GM12878 (cell line): Measurements from ENCODE around the gene KIRREL3. TPM values are rescaled to one million over a fixed set of nuclear protein-coding genes. Genes with fewer than 3 reads are reported as not detected.

Experiments
- ATAC-seq: fragments of 200-7000 bp; cut with Tn5 transposase; 3 replicates; pipeline ENCODE4 v1.9.1; 2020; ENCODE audit warnings: mild to moderate bottlenecking, moderate library complexity
- BruUV-seq: library from RNA; stranded (reverse); fragments of 400-500 nt; replicated peaks from 2 replicates; lab custom pipeline; 2021; lab: Mats Ljungman, UMichigan
- CTCF ChIA-PET: fragments of 300-600 bp; sonication (Branson Sonifier 250); formaldehyde crosslinking; extraction: SDS; loops from one replicate; lab custom pipeline; 2021; ENCODE audit warnings: inconsistent platforms; lab: Yijun Ruan, JAX
- POLR2A ChIA-PET: fragments of 350-600 bp; formaldehyde crosslinking; extraction: SDS; loops from one replicate; lab custom pipeline; 2021; ENCODE audit warnings: inconsistent platforms; lab: Charles Lee
- RAD21 ChIA-PET: fragments of 300-600 bp; sonication (Branson Sonifier 250); formaldehyde crosslinking; loops from one replicate; lab custom pipeline; 2023; ENCODE audit warnings: antibody characterized with exemption; ENCODE audit not compliant: unreplicated experiment; lab: Charles Lee
- SMC1A ChIA-PET: fragments of 300-600 bp; sonication (Branson Sonifier 250); formaldehyde crosslinking; loops from one replicate; lab custom pipeline; 2023; ENCODE audit not compliant: unreplicated experiment, uncharacterized antibody; lab: Charles Lee
- DNase-seq: peaks from one replicate; pipeline ENCODE4 v3.0.0-alpha.2; 2011; ENCODE audit warnings: low read depth, low spot score
- FAIRE-seq: peaks from 3 replicates; lab custom pipeline; 2011; peaks lifted over from hg19 to GRCh38; lab: Jason Lieb, UNC
- H2AFZ ChIP-seq: 2 replicates; pipeline ENCODE4 v1.6.0; 2011; ENCODE audit warnings: low read depth, low read length, control low read depth; ENCODE audit not compliant: control insufficient read depth
- H3K27ac ChIP-seq: 2 replicates; pipeline ENCODE4 v1.5.1; 2011; ENCODE audit warnings: control low read depth; ENCODE audit not compliant: control insufficient read depth, insufficient read depth
- H3K27me3 ChIP-seq, 2 experiments: replicated peaks in 1 of 2; 2 replicates each; pipeline versions ENCODE4 v1.6.0 to v1.6.1; 2011; ENCODE audit warnings: low read length in 1 of 2; ENCODE audit not compliant: control insufficient read depth in 2 of 2, insufficient read depth in 2 of 2
- H3K36me3 ChIP-seq, 2 experiments: 2 replicates each; pipeline ENCODE4 v1.5.1; 2011; ENCODE audit warnings: low read length in 1 of 2; ENCODE audit not compliant: control insufficient read depth in 2 of 2, insufficient read depth in 2 of 2
- H3K4me1 ChIP-seq: 2 replicates; pipeline ENCODE4 v1.6.1; 2011; ENCODE audit warnings: mild to moderate bottlenecking, low read length, moderate library complexity, mixed read lengths; ENCODE audit not compliant: control insufficient read depth, insufficient read depth
- H3K4me2 ChIP-seq: 2 replicates; pipeline ENCODE4 v1.6.0; 2011; ENCODE audit warnings: control low read depth; ENCODE audit not compliant: control insufficient read depth, insufficient read depth
- H3K4me3 ChIP-seq: fragments of 200-600 bp; sonication (generic); 2 replicates; pipeline ENCODE4 v1.5.1; 2016
- H3K79me2 ChIP-seq: 2 replicates; pipeline ENCODE4 v1.6.0; 2011; ENCODE audit warnings: low read length; ENCODE audit not compliant: control insufficient read depth, insufficient read depth
- H3K9ac ChIP-seq: 2 replicates; pipeline ENCODE4 v1.8.0; 2011; ENCODE audit warnings: low read length, control low read depth, mixed read lengths; ENCODE audit not compliant: control insufficient read depth, insufficient read depth
- H3K9me3 ChIP-seq: replicated peaks from 3 replicates; pipeline ENCODE4 v1.5.1; 2011; ENCODE audit warnings: mild to moderate bottlenecking, low read length; ENCODE audit not compliant: control insufficient read depth, insufficient read depth
- H4K20me1 ChIP-seq: 2 replicates; pipeline ENCODE4 v1.6.0; 2011; ENCODE audit not compliant: control insufficient read depth, insufficient read depth
- NFYB ChIP-seq: IDR thresholded peaks from 2 replicates; pipeline ENCODE4 v1.6.1; 2011; ENCODE audit warnings: low read depth, mild to moderate bottlenecking, low read length, improper control_type of control experiment, moderate library complexity; ENCODE audit not compliant: insufficient read depth
- RAD21 ChIP-seq: IDR thresholded peaks from 2 replicates; pipeline ENCODE4 v1.6.1; 2011; ENCODE audit warnings: mild to moderate bottlenecking, low read depth, low read length, moderate library complexity; ENCODE audit not compliant: insufficient read depth
- SMAD1 ChIP-seq: fragments of 450-650 bp; IDR thresholded peaks from 2 replicates; pipeline ENCODE4 v1.6.1; 2018; ENCODE audit warnings: mild to moderate bottlenecking, low read depth; ENCODE audit not compliant: partially characterized antibody
- ZNF622 ChIP-seq: fragments of 450-650 bp; IDR thresholded peaks from 2 replicates; pipeline ENCODE4 v1.6.1; 2017; ENCODE audit warnings: mild to moderate bottlenecking, inconsistent platforms
- WGBS: methylation state at CpG from one replicate; pipeline ENCODE4 v1.1.6; 2016; ENCODE audit warnings: low lambda C conversion rate; ENCODE audit not compliant: insufficient replicate concordance, insufficient coverage; ENCODE audit errors: missing lambda C conversion rate; 5-methylcytosine and 5-hydroxymethylcytosine counted together
- in situ Hi-C: fragments of 300-500 bp; cut with MboI; formaldehyde crosslinking; loops from 9 replicates; pipeline ENCODE4 v1.14.3; 2018; ENCODE audit warnings: mixed read lengths
- intact Hi-C: fragments of 100-400 bp; cut with micrococcal nuclease; formaldehyde crosslinking; loops from one replicate; pipeline ENCODE4 v1.14.2; 2022; ENCODE audit not compliant: unreplicated experiment
- polyA plus RNA-seq, 11 experiments: library from polyadenylated mRNA; depleted of rRNA in 4 of 11; unstranded in 6 of 11; stranded (reverse) in 5 of 11; fragments of >200 nt; fragmentation: Nextera tagmentation in 4 of 11; fragmentation: Illumina TruSeq in 1 of 11; extraction: Ambion mirVana in 4 of 11; extraction: Trizol in 1 of 11; gene quantifications; 1 replicate in 1 of 11; 2 replicates in 10 of 11; pipeline versions ENCODE4 v1.2.1 to v1.2.3, GENCODE V29; 2011 to 2016; ENCODE audit warnings: inconsistent platforms in 2 of 11, missing spikeins in 2 of 11, low read depth in 1 of 11
- total RNA-seq, 4 experiments: library from RNA; depleted of rRNA in 3 of 4; stranded (reverse); fragments of >200 nt in 3 of 4; fragmentation: Illumina TruSeq in 1 of 4; extraction: Trizol in 1 of 4; gene quantifications; 2 replicates each; pipeline versions ENCODE4 v1.2.1 to v1.2.3, GENCODE V29; 2013 to 2021
- TF ChIP-seq, protein P1 (sequence below): fragments of 450-650 bp; formaldehyde crosslinking; IDR thresholded peaks from 2 replicates; pipeline ENCODE4 v1.5.0; 2022; ENCODE audit warnings: mild to moderate bottlenecking, missing genetic modification characterization
- TF ChIP-seq, protein P2 (sequence below): fragments of 450-650 bp; formaldehyde crosslinking; IDR thresholded peaks from 2 replicates; pipeline ENCODE4 v1.4.0; 2020; ENCODE audit warnings: mild to moderate bottlenecking, moderate library complexity

KIRREL3 gene
- total and polyA plus RNA-seq, 10 of the 15 experiments (the other 5 are each of a cell fraction or from before 2014, with no cell fraction given) = under 0.01 TPM; not detected in 9

DNA sequence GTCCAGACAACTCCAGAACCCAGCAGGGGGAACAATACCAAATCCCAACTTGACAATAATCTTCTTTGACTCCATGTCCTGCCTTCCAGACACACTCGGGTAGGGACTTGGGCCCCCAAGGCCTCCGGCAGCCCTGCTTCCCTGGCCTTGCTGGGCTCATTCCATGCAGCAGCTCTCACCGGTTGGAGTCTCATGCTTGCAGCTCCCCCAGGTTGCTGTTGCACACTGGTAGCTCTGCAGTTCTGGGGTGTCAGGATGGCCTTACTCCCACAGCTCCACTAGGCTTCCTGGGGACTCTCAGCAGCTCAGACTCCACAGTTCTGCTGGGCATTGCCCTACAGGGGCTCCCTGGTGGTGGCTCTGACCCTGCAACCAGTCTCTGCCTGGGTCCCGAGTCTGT is 602.3 kb downstream of the KIRREL3 start:
- RAD21 ChIA-PET = no interaction called here
- FAIRE-seq = no peak
- CTCF ChIA-PET = interaction anchor here (1.1 kb wide), 1 partner anchor 43 kb away, joined by 5 read pairs; no protein-coding TSS in a partner anchor

More for the DNA sequence above, 602.3 kb downstream of the KIRREL3 start:
- SMC1A ChIA-PET = no interaction called here
- 0 out of 2 replicates have a peak, but pooled peaks cover under 1% of the 10 kb centered on the region for H3K4me1 ChIP-seq
- 63% methylated on average over 4 of the region's 4 CpGs for WGBS
- no peak overlapping the region for H3K4me2 ChIP-seq
- H3K9me3 ChIP-seq = no peaks in the 10 kb centered on the region; the same call in 2 of the 3 replicates
- POLR2A ChIA-PET = no interaction called here
- ATAC-seq (no peak), DNase-seq (no peak)
- H2AFZ ChIP-seq = no peak overlapping the region
- H3K79me2 ChIP-seq = no peaks in the 10 kb centered on the region
- no TSS peak for BruUV-seq
- H3K36me3 ChIP-seq = no peaks in the 10 kb centered on the region
- H3K9ac ChIP-seq = no peak overlapping the region
- no peak overlapping the region for H3K27ac ChIP-seq
- no peak for TF ChIP-seq NFYB
- TF ChIP-seq, protein P1, sequence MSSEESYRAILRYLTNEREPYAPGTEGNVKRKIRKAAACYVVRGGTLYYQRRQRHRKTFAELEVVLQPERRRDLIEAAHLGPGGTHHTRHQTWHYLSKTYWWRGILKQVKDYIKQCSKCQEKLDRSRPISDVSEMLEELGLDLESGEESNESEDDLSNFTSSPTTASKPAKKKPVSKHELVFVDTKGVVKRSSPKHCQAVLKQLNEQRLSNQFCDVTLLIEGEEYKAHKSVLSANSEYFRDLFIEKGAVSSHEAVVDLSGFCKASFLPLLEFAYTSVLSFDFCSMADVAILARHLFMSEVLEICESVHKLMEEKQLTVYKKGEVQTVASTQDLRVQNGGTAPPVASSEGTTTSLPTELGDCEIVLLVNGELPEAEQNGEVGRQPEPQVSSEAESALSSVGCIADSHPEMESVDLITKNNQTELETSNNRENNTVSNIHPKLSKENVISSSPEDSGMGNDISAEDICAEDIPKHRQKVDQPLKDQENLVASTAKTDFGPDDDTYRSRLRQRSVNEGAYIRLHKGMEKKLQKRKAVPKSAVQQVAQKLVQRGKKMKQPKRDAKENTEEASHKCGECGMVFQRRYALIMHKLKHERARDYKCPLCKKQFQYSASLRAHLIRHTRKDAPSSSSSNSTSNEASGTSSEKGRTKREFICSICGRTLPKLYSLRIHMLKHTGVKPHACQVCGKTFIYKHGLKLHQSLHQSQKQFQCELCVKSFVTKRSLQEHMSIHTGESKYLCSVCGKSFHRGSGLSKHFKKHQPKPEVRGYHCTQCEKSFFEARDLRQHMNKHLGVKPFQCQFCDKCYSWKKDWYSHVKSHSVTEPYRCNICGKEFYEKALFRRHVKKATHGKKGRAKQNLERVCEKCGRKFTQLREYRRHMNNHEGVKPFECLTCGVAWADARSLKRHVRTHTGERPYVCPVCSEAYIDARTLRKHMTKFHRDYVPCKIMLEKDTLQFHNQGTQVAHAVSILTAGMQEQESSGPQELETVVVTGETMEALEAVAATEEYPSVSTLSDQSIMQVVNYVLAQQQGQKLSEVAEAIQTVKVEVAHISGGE = no peak
- TF ChIP-seq RAD21 = no peak
- no peak for TF ChIP-seq ZNF622
- TF ChIP-seq, protein P2, sequence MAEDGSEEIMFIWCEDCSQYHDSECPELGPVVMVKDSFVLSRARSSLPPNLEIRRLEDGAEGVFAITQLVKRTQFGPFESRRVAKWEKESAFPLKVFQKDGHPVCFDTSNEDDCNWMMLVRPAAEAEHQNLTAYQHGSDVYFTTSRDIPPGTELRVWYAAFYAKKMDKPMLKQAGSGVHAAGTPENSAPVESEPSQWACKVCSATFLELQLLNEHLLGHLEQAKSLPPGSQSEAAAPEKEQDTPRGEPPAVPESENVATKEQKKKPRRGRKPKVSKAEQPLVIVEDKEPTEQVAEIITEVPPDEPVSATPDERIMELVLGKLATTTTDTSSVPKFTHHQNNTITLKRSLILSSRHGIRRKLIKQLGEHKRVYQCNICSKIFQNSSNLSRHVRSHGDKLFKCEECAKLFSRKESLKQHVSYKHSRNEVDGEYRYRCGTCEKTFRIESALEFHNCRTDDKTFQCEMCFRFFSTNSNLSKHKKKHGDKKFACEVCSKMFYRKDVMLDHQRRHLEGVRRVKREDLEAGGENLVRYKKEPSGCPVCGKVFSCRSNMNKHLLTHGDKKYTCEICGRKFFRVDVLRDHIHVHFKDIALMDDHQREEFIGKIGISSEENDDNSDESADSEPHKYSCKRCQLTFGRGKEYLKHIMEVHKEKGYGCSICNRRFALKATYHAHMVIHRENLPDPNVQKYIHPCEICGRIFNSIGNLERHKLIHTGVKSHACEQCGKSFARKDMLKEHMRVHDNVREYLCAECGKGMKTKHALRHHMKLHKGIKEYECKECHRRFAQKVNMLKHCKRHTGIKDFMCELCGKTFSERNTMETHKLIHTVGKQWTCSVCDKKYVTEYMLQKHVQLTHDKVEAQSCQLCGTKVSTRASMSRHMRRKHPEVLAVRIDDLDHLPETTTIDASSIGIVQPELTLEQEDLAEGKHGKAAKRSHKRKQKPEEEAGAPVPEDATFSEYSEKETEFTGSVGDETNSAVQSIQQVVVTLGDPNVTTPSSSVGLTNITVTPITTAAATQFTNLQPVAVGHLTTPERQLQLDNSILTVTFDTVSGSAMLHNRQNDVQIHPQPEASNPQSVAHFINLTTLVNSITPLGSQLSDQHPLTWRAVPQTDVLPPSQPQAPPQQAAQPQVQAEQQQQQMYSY = no peak
- TF ChIP-seq SMAD1 = no peak
- H4K20me1 ChIP-seq = 0 out of 2 replicates have a peak, but pooled peaks cover 2% of the 10 kb centered on the region
- in situ Hi-C loops (no loop called here), intact Hi-C loops (no loop called here)
- H3K4me3 ChIP-seq = no peak overlapping the region
- H3K27me3 ChIP-seq = no peaks in the 10 kb centered on the region
